HEK293T (cell line): ENCODE measurements around the gene TFIP11.

Experiments
- CTCF ChIA-PET: fragments of 350-600 bp; formaldehyde crosslinking; extraction: SDS; loops from one replicate; lab custom pipeline; 2021; ENCODE audit warnings: antibody characterized with exemption, inconsistent platforms; lab: Yijun Ruan, JAX
- POLR2A ChIA-PET: fragments of 350-600 bp; formaldehyde crosslinking; extraction: SDS; loops from one replicate; lab custom pipeline; 2020; ENCODE audit warnings: antibody characterized with exemption, inconsistent platforms; lab: Yijun Ruan, JAX
- DNase-seq: peaks from one replicate; pipeline ENCODE4 v3.0.0; 2012; ENCODE audit warnings: mixed read lengths; ENCODE audit errors: extremely low spot score
- ARNT ChIP-seq: fragments of 450-650 bp; IDR thresholded peaks from 2 replicates; pipeline ENCODE4 v1.6.1; 2017; ENCODE audit warnings: mild to moderate bottlenecking
- BHLHE40 ChIP-seq: fragments of 450-650 bp; IDR thresholded peaks from 2 replicates; pipeline ENCODE4 v1.6.1; 2016; ENCODE audit warnings: mild to moderate bottlenecking, moderate library complexity, borderline replicate concordance
- CTBP1 ChIP-seq: fragments of 450-650 bp; IDR thresholded peaks from 2 replicates; pipeline ENCODE4 v1.6.1; 2016; ENCODE audit warnings: borderline replicate concordance
- ELF4 ChIP-seq: fragments of 450-650 bp; IDR thresholded peaks from 2 replicates; pipeline ENCODE4 v1.6.1; 2017; ENCODE audit warnings: antibody characterized with exemption
- FOXA1 ChIP-seq: fragments of 450-650 bp; IDR thresholded peaks from 2 replicates; pipeline ENCODE4 v1.6.1; 2016; ENCODE audit warnings: mild to moderate bottlenecking
- FOXK2 ChIP-seq: fragments of 450-650 bp; IDR thresholded peaks from 2 replicates; pipeline ENCODE4 v1.6.1; 2016; ENCODE audit warnings: mild to moderate bottlenecking
- FOXM1 ChIP-seq: fragments of 450-650 bp; IDR thresholded peaks from 2 replicates; pipeline ENCODE4 v1.6.1; 2017; ENCODE audit warnings: mild to moderate bottlenecking, borderline replicate concordance
- HDGF ChIP-seq: fragments of 450-650 bp; IDR thresholded peaks from 2 replicates; pipeline ENCODE4 v1.6.1; 2017; ENCODE audit warnings: antibody characterized with exemption, borderline replicate concordance
- L3MBTL2 ChIP-seq: fragments of 450-650 bp; conservative IDR thresholded peaks from 2 replicates; pipeline ENCODE4 v1.6.1; 2016; ENCODE audit warnings: mild to moderate bottlenecking
- LEF1 ChIP-seq: fragments of 450-650 bp; IDR thresholded peaks from 2 replicates; pipeline ENCODE4 v1.6.1; 2017; ENCODE audit warnings: mild to moderate bottlenecking, borderline replicate concordance
- NFRKB ChIP-seq: fragments of 450-650 bp; IDR thresholded peaks from 2 replicates; pipeline ENCODE4 v1.6.1; 2016; ENCODE audit warnings: mild to moderate bottlenecking, moderate library complexity
- SP1 ChIP-seq: fragments of 450-650 bp; IDR thresholded peaks from 2 replicates; pipeline ENCODE4 v1.6.1; 2017
- SUZ12 ChIP-seq: fragments of 450-650 bp; IDR thresholded peaks from 2 replicates; pipeline ENCODE4 v1.6.1; 2016; ENCODE audit warnings: mild to moderate bottlenecking
- TARDBP ChIP-seq: fragments of 450-650 bp; IDR thresholded peaks from 2 replicates; pipeline ENCODE4 v1.6.1; 2016
- ZNF384 ChIP-seq: fragments of 450-650 bp; IDR thresholded peaks from 2 replicates; pipeline ENCODE4 v1.6.1; 2016
- TF ChIP-seq, protein P1 (sequence below): fragments of 450-650 bp; IDR thresholded peaks from 2 replicates; pipeline ENCODE4 v1.6.1; 2016

Gene TFIP11

DNA sequence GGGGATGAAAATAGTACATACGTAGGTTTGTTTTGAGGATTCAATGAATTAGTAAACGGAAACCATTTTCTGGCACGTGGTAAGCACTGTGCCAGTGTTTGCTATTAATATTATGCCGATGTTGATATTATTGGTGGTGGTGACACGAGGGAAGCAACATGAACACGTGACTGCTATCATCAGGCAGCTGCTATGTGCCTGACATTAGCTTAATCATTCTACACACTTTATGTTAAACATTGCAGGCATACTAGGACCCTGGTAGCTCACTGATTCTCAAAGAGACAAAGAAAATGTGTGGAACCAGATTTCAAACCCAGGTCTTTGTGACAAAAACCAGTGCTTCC is 27.9 kb downstream of the TFIP11 start:
- ChIA-PET POLR2A (interaction anchor here (1.1 to 2.3 kb wide), 9 partner anchors 18 to 191 kb away, joined by 3 to 14 read pairs (median 6); partner anchors contain the start of gene TFIP11), CTCF (no interaction called here)
- TF ChIP-seq ZNF384 (no peak), ELF4 (no peak), L3MBTL2 (peak; percentile 54), FOXK2 (0 out of 2 replicates have a peak, but pooled peaks have one; percentile 50), LEF1 (no peak), SP1 (no peak), FOXM1 (no peak), HDGF (no peak)
- TF ChIP-seq, protein P1, sequence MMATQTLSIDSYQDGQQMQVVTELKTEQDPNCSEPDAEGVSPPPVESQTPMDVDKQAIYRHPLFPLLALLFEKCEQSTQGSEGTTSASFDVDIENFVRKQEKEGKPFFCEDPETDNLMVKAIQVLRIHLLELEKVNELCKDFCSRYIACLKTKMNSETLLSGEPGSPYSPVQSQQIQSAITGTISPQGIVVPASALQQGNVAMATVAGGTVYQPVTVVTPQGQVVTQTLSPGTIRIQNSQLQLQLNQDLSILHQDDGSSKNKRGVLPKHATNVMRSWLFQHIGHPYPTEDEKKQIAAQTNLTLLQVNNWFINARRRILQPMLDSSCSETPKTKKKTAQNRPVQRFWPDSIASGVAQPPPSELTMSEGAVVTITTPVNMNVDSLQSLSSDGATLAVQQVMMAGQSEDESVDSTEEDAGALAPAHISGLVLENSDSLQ: no peak
- no peak for DNase-seq

DNA sequence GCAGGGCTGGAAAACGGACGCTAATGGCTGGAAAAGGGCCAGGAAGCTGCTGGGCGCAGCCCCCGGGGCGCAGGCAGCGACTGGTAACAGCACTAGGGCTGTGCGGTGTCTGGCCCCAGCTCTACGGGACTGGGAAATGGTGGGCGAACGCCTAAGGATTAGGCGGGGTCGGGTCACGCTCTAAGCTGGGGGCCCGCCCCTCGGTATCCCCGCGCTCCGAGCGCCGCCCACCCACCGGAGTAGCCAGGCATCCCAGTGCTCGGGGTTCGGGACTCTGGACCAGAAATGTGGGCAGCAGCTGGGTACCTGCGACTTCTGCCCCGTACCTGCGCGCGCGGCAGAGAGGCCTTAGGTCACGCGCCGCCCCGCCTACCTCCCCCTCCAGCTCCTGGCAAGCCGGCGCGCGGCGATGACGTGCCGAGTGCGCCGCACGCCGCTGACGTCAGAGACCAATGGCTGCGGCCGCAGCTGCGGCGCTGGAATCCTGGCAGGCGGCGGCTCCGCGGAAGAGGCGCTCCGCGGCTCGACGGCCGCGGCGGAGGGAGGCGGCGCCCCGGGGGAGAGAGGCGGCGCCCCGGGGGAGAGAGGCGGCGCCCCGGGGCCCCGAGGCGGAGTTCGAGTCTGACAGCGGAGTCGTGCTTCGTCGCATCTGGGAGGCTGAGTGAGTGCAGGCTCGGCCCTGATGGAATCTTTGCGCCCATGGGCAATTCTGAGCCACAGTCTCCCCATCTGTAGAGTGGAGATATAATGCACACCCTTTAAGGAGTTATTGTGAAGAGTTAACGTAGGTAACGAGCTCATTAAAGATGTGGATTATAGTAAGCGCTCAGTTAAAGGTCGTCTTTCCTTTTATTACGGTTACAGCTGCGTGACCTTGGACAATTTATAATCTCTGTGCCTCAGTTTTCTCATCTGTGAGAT is 28.6 kb downstream of the TFIP11 start, which contains the start of the genes HPS4 and SRRD:
Gene HPS4 (minus strand): TSS at position 345 of the 921 bp plus-strand sequence. CDS start 2,021 bp downstream, outside the sequence.
Gene SRRD (plus strand): TSS at position 439 of the 921 bp plus-strand sequence. CDS start 14 bp downstream, at position 453.
- CTCF ChIA-PET: interaction anchor here (1.2 kb wide), 1 partner anchor 182 kb away, joined by 4 read pairs; no protein-coding TSS in a partner anchor
- TF ChIP-seq ELF4 (peak; percentile 7; the same call in 1 of the 2 replicates), ARNT (peak; percentile 22; the same call in 1 of the 2 replicates), FOXM1 (peak; percentile 31; the same call in 1 of the 2 replicates), SP1 (no peak)
- POLR2A ChIA-PET: interaction anchor here (0.9 to 2.3 kb wide), 20 partner anchors 8 to 191 kb away, joined by 3 to 14 read pairs (median 4); partner anchors contain the start of gene TFIP11
- DNase-seq: peak; percentile 99

- ChIA-PET CTCF (interaction anchor here (1.2 kb wide), 1 partner anchor 183 kb away, joined by 4 read pairs; no protein-coding TSS in a partner anchor), POLR2A (interaction anchor here (0.9 to 2.3 kb wide), 19 partner anchors 9 to 192 kb away, joined by 3 to 14 read pairs (median 4); partner anchors contain the start of gene TFIP11)
- TF ChIP-seq SP1 (no peak), LEF1 (no peak), HDGF (no peak), NFRKB (no peak), FOXA1 (no peak), ZNF384 (no peak), ARNT (no peak), BHLHE40 (no peak), SUZ12 (no peak), FOXK2 (no peak), TARDBP (no peak), CTBP1 (no peak), L3MBTL2 (no peak), FOXM1 (no peak), ELF4 (no peak)
- TF ChIP-seq, protein P1: no peak
These were observed 29.2 kb downstream of the TFIP11 start for GRCh38 chr22:26483043-26483438.

GRCh38 chr22:26482161-26482560 is 30.1 kb downstream of the TFIP11 start:
- DNase-seq: no peak
- no peak for TF ChIP-seq ZNF384
- TF ChIP-seq SUZ12: no peak
- no peak for TF ChIP-seq SP1
- TF ChIP-seq ARNT: no peak
- no peak for TF ChIP-seq BHLHE40
- TF ChIP-seq L3MBTL2: no peak
- TF ChIP-seq ELF4: no peak
- TF ChIP-seq FOXM1: no peak
- ChIA-PET POLR2A (interaction anchor here (0.7 to 2.0 kb wide), 3 partner anchors 10 to 106 kb away, joined by 3 to 12 read pairs (median 4); no protein-coding TSS in a partner anchor), CTCF (no interaction called here)

More at GRCh38 chr22:26483043-26483438, 29.2 kb downstream of the TFIP11 start:
- no peak for DNase-seq

GRCh38 chr22:26481694-26482093 is 30.6 kb downstream of the TFIP11 start:
- POLR2A ChIA-PET: interaction anchor here (1.2 kb wide), 1 partner anchor 77 kb away, joined by 3 read pairs; no protein-coding TSS in a partner anchor
- CTCF ChIA-PET: no interaction called here
- no peak for TF ChIP-seq NFRKB
- TF ChIP-seq FOXA1: no peak
- no peak for TF ChIP-seq FOXK2
- no peak for TF ChIP-seq TARDBP
- TF ChIP-seq SP1: no peak
- no peak for TF ChIP-seq FOXM1
- no peak for TF ChIP-seq LEF1
- TF ChIP-seq ZNF384: no peak
- TF ChIP-seq, protein P1: no peak
- no peak for TF ChIP-seq BHLHE40
- no peak for TF ChIP-seq ARNT
- no peak for TF ChIP-seq L3MBTL2
- no peak for DNase-seq
